Breast epithelium (tissue), 3 donors: ENCODE data around the gene PIGX.

ENCODE experiments used
- POLR2A ChIP-seq: fragments of 450-650 bp; IDR thresholded peaks from one replicate; pipeline ENCODE4 v1.6.1; 2016; ENCODE audit warnings: antibody characterized with exemption, mild to moderate bottlenecking, moderate library complexity
- TF ChIP-seq, protein P1 (sequence below), 3 donors: fragments of 450-650 bp; IDR thresholded peaks; one replicate each; pipeline ENCODE4 v1.5.1; 2016 to 2017; ENCODE audit warnings: antibody characterized with exemption in 3 of 3, mild to moderate bottlenecking in 3 of 3, moderate library complexity in 3 of 3

GRCh38 chr3:196694202-196694638 lies 18.0 kb upstream of the PIGX start:
- TF ChIP-seq, protein P1, sequence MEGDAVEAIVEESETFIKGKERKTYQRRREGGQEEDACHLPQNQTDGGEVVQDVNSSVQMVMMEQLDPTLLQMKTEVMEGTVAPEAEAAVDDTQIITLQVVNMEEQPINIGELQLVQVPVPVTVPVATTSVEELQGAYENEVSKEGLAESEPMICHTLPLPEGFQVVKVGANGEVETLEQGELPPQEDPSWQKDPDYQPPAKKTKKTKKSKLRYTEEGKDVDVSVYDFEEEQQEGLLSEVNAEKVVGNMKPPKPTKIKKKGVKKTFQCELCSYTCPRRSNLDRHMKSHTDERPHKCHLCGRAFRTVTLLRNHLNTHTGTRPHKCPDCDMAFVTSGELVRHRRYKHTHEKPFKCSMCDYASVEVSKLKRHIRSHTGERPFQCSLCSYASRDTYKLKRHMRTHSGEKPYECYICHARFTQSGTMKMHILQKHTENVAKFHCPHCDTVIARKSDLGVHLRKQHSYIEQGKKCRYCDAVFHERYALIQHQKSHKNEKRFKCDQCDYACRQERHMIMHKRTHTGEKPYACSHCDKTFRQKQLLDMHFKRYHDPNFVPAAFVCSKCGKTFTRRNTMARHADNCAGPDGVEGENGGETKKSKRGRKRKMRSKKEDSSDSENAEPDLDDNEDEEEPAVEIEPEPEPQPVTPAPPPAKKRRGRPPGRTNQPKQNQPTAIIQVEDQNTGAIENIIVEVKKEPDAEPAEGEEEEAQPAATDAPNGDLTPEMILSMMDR (IDR thresholded peaks at IDR 0.05), result no peak
- no peak for TF ChIP-seq POLR2A
